HG03135 (cell line): Measurements from ENCODE around the gene CNTNAP5.

Source experiments
- ATAC-seq: cut with Tn5 transposase; IDR thresholded peaks from one replicate; pipeline ENCODE4 v1.9.1; 2021; ENCODE audit warnings: mild to moderate bottlenecking, moderate library complexity; ENCODE audit not compliant: unreplicated experiment

CNTNAP5 gene

GRCh38 chr2:124602759-124603158, 577.7 kb downstream of the CNTNAP5 start:
- ATAC-seq = no peak

GRCh38 chr2:124604940-124605339, 579.9 kb downstream of the CNTNAP5 start:
- ATAC-seq = no peak

GRCh38 chr2:124607679-124608078, 582.6 kb downstream of the CNTNAP5 start:
- ATAC-seq = no peak

GRCh38 chr2:124609667-124610066, 584.6 kb downstream of the CNTNAP5 start:
- ATAC-seq = no peak

GRCh38 chr2:124610141-124610540, 585.1 kb downstream of the CNTNAP5 start:
- ATAC-seq = no peak

- no peak for ATAC-seq
Measured at GRCh38 chr2:124610866-124611265, 585.8 kb downstream of the CNTNAP5 start.

GRCh38 chr2:124623560-124623959, 598.5 kb downstream of the CNTNAP5 start:
- no peak for ATAC-seq

GRCh38 chr2:124625561-124625960, 600.5 kb downstream of the CNTNAP5 start:
- ATAC-seq = no peak

GRCh38 chr2:124626993-124627392, 601.9 kb downstream of the CNTNAP5 start:
- ATAC-seq = no peak

- ATAC-seq = no peak
Measured at GRCh38 chr2:124633812-124634211, 608.7 kb downstream of the CNTNAP5 start.

- no peak for ATAC-seq
Measured at GRCh38 chr2:124639524-124639923, 614.4 kb downstream of the CNTNAP5 start.

- no peak for ATAC-seq
Measured at GRCh38 chr2:124640221-124640750, 615.2 kb downstream of the CNTNAP5 start.

GRCh38 chr2:124646166-124646815, 621.2 kb downstream of the CNTNAP5 start:
- ATAC-seq = no peak

GRCh38 chr2:124647245-124647644, 622.2 kb downstream of the CNTNAP5 start:
- ATAC-seq = no peak

- no peak for ATAC-seq
Measured at GRCh38 chr2:124647663-124648062, 622.6 kb downstream of the CNTNAP5 start.

- ATAC-seq = no peak
Measured at GRCh38 chr2:124649001-124649400, 623.9 kb downstream of the CNTNAP5 start.

GRCh38 chr2:124652099-124652498, 627.0 kb downstream of the CNTNAP5 start:
- ATAC-seq = no peak

- ATAC-seq = no peak
Measured at GRCh38 chr2:124658373-124658772, 633.3 kb downstream of the CNTNAP5 start.

GRCh38 chr2:124661558-124661957, 636.5 kb downstream of the CNTNAP5 start:
- no peak for ATAC-seq

- ATAC-seq = no peak
Measured at GRCh38 chr2:124662946-124663644, 638.0 kb downstream of the CNTNAP5 start.

- no peak for ATAC-seq
Measured at GRCh38 chr2:124663645-124663997, 638.5 kb downstream of the CNTNAP5 start.

- ATAC-seq = no peak
Measured at GRCh38 chr2:124664363-124664762, 639.3 kb downstream of the CNTNAP5 start.
